ENCODE measurements around the gene FAM210B.

DNA sequence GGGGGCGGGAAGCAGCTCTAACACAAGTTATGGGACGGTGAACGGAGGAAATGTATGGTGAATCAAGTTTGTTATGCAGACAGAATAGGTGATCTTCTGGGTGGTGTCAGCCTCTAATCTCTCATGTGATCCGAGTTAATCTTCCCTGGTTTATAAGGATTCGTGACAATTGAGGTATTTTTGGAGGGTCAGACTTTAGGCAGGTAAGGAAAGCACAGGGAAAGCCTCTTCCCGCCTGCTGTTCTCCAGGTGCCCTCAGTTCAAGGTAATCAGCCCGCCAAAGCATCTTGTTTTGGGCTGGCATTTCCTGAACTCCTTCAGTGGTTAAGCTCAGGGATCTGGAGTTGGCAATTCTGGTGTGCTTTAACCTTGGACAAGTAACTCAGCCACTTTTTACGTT lies 34.9 kb downstream of the FAM210B start:
- TF ChIP-seq CTCF (IDR thresholded peaks at IDR 0.05) (no peak), POLR2A (IDR thresholded peaks at IDR 0.05) (no peak), POLR2AphosphoS5 (IDR thresholded peaks at IDR 0.05) (no peak)
